WTC11 (cell line): Measurements from ENCODE around the gene EXOC4. TPM values are rescaled to one million over a fixed set of nuclear protein-coding genes. Genes with fewer than 3 reads are reported as not detected.

Experiments
- ATAC-seq: fragments of 200-7000 bp; cut with Tn5 transposase; 2 replicates; pipeline ENCODE4 v1.10.0; 2021; ENCODE audit warnings: mild to moderate bottlenecking, moderate library complexity
- CTCF ChIA-PET: fragments of 300-600 bp; sonication (Branson Sonifier 250); formaldehyde crosslinking; loops from one replicate; lab custom pipeline; 2021; ENCODE audit warnings: antibody characterized with exemption; lab: Charles Lee
- POLR2A ChIA-PET: fragments of 350-600 bp; sonication (Branson Sonifier 250); formaldehyde crosslinking; loops from one replicate; lab custom pipeline; 2021; ENCODE audit warnings: antibody characterized with exemption; lab: Charles Lee
- DNase-seq: peaks from one replicate; pipeline ENCODE4 v3.0.0; 2021; ENCODE audit warnings: low spot score
- H3K27ac Mint-ChIP-seq: 2 replicates; pipeline ENCODE4 v1.8.0; 2021; ENCODE audit warnings: mixed read lengths
- H3K27me3 Mint-ChIP-seq: 2 replicates; pipeline ENCODE4 v1.8.0; 2021; ENCODE audit warnings: low read depth, mild to moderate bottlenecking, moderate library complexity, mixed read lengths
- H3K36me3 Mint-ChIP-seq: 2 replicates; pipeline ENCODE4 v1.8.0; 2021; ENCODE audit warnings: mixed read lengths
- H3K4me1 Mint-ChIP-seq: 2 replicates; pipeline ENCODE4 v1.8.0; 2022; ENCODE audit warnings: mixed read lengths
- H3K4me3 Mint-ChIP-seq: 2 replicates; pipeline ENCODE4 v1.8.0; 2021; ENCODE audit warnings: mild to moderate bottlenecking, moderate library complexity, mixed read lengths
- H3K9me3 Mint-ChIP-seq: 2 replicates; pipeline ENCODE4 v1.8.0; 2021; ENCODE audit warnings: mixed read lengths
- CBFB ChIP-seq: sonication (generic); formaldehyde crosslinking; IDR thresholded peaks from 2 replicates; pipeline ENCODE4 v1.8.1; 2022; ENCODE audit warnings: mild to moderate bottlenecking, low read depth, missing genetic modification reagents
- EMX1 ChIP-seq: fragments of 250-450 bp; sonication (Bioruptor Pico); IDR thresholded peaks from 2 replicates; pipeline ENCODE4 v1.8.0; 2021; ENCODE audit warnings: mild to moderate bottlenecking
- ETV6 ChIP-seq: sonication (generic); formaldehyde crosslinking; IDR thresholded peaks from 2 replicates; pipeline ENCODE4 v1.8.1; 2022; ENCODE audit warnings: mild to moderate bottlenecking, missing genetic modification reagents
- GRHL2 ChIP-seq: fragments of 250-450 bp; sonication (Bioruptor Pico); IDR thresholded peaks from 2 replicates; pipeline ENCODE4 v1.8.0; 2022; ENCODE audit warnings: mild to moderate bottlenecking, moderate library complexity; ENCODE audit not compliant: insufficient replicate concordance, severe bottlenecking
- IRF2 ChIP-seq: sonication (generic); formaldehyde crosslinking; IDR thresholded peaks from 2 replicates; pipeline ENCODE4 v1.8.0; 2022; ENCODE audit warnings: low read depth, missing genetic modification reagents, borderline replicate concordance
- RORB ChIP-seq: fragments of 250-450 bp; sonication (Bioruptor Pico); IDR thresholded peaks from 2 replicates; pipeline ENCODE4 v1.9.0; 2021; ENCODE audit warnings: mild to moderate bottlenecking
- SP1 ChIP-seq: sonication (generic); formaldehyde crosslinking; conservative IDR thresholded peaks from 2 replicates; pipeline ENCODE4 v1.8.1; 2022; ENCODE audit warnings: missing genetic modification reagents
- ZNF263 ChIP-seq: sonication (generic); formaldehyde crosslinking; IDR thresholded peaks from 2 replicates; pipeline ENCODE4 v1.8.1; 2022; ENCODE audit warnings: low read depth, mild to moderate bottlenecking, moderate library complexity, missing genetic modification reagents
- ZNF317 ChIP-seq: sonication (generic); formaldehyde crosslinking; IDR thresholded peaks from 2 replicates; pipeline ENCODE4 v1.8.1; 2023; ENCODE audit warnings: low read depth, mild to moderate bottlenecking, moderate library complexity, missing genetic modification reagents, borderline replicate concordance
- ZNF416 ChIP-seq: fragments of 250-450 bp; sonication (Bioruptor Pico); IDR thresholded peaks from 2 replicates; pipeline ENCODE4 v1.9.0; 2021; ENCODE audit warnings: mild to moderate bottlenecking, inconsistent platforms
- ZNF423 ChIP-seq: fragments of 250-450 bp; sonication (Bioruptor Pico); IDR thresholded peaks from 2 replicates; pipeline ENCODE4 v2.1.2; 2022; ENCODE audit warnings: mild to moderate bottlenecking, moderate library complexity
- ZNF671 ChIP-seq: fragments of 250-450 bp; sonication (Bioruptor Pico); IDR thresholded peaks from 2 replicates; pipeline ENCODE4 v1.8.0; 2021; ENCODE audit warnings: mild to moderate bottlenecking
- total RNA-seq: library from RNA; stranded (reverse); gene quantifications from 3 replicates; pipeline ENCODE4 v1.2.3, GENCODE V29; 2021
- TF ChIP-seq, protein P1 (sequence below): sonication (generic); formaldehyde crosslinking; IDR thresholded peaks from 2 replicates; pipeline ENCODE4 v1.8.1; 2022; ENCODE audit warnings: low read depth, missing genetic modification reagents, borderline replicate concordance
- TF ChIP-seq, protein P2 (sequence below): sonication (generic); formaldehyde crosslinking; IDR thresholded peaks from 2 replicates; pipeline ENCODE4 v1.8.1; 2023; ENCODE audit warnings: mild to moderate bottlenecking, missing genetic modification reagents
- TF ChIP-seq, protein P3 (sequence below): sonication (generic); formaldehyde crosslinking; IDR thresholded peaks from 2 replicates; pipeline ENCODE4 v1.8.1; 2022; ENCODE audit warnings: mild to moderate bottlenecking, moderate library complexity, missing genetic modification reagents
- TF ChIP-seq, protein P4 (sequence below): sonication (generic); formaldehyde crosslinking; conservative IDR thresholded peaks from 2 replicates; pipeline ENCODE4 v1.8.1; 2022; ENCODE audit warnings: mild to moderate bottlenecking, missing genetic modification reagents
- TF ChIP-seq, protein P5 (sequence below): fragments of 250-450 bp; sonication (Bioruptor Pico); IDR thresholded peaks from 2 replicates; pipeline ENCODE4 v1.9.0; 2021; ENCODE audit warnings: mild to moderate bottlenecking
- TF ChIP-seq, protein P6 (sequence below): sonication (generic); formaldehyde crosslinking; IDR thresholded peaks from 2 replicates; pipeline ENCODE4 v1.8.1; 2023; ENCODE audit warnings: mild to moderate bottlenecking, moderate library complexity, missing genetic modification reagents
- TF ChIP-seq, protein P7 (sequence below): fragments of 200-600 bp; IDR thresholded peaks from 2 replicates; pipeline ENCODE4 v1.8.0; 2022; ENCODE audit warnings: antibody characterized with exemption

The EXOC4 gene
- total RNA-seq, 1 experiment from 2014 or later: 62.0 TPM

DNA sequence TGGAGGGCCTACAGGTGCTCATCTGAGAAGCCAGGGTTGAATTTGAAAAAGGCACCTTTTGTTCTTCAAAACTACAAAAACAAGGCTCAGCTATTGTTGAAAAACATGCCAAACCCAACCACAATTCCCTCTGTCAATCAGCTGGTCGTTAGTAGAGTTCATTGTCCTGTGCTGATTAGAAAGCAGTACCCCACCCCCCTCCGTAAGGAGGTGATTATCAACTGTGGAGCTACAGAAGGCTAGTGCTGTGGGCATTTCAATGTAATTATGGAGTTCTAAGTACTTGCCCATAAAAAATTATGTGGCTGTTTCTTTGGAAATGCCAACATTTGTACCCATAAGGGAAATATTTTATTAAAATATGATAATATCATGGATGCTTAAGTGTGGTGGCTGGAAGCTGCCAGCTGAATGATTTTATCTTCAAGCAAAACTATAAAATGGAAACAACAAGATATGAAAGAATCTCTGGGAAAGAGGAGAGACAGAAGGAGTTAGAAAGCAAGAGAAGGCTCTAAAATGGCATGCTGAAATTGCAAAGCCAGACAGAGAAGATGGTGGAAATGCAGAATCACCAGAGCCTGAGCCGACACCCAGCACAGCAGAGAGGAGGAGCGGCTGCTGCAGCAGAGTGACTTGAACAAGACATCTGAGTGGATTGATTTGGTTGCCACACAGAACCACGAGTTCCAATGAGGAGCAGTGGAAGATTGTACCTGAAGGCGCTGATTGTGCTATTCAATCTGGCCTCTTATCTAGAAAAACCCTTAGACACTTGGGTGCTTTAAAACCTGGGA lies 694.8 kb downstream of the EXOC4 start (continued):
- TF ChIP-seq ZNF416 (no peak), IRF2 (CRISPR knock-in tag) (no peak), ZNF263 (CRISPR knock-in tag) (no peak), SP1 (CRISPR knock-in tag) (no peak), ETV6 (CRISPR knock-in tag) (no peak)

DNA sequence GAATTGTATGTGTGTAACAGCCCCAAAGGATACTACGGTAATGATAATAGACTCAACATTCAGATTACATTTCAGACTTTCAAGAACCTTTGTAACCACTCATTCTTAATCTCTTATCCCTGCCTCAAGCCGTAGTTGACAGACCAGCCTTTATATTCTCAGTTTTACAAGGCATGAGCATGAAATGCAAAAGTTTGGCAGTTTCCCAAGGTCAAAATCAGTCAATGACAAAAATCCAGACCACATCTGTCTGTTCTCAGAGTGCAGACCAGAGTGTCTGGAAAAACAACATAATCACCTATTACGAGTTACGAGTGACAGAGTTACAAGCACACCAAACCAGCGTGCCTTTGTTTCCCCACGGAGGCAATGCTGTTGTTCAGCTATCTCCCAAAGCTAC lies 695.7 kb downstream of the EXOC4 start:
- TF ChIP-seq, protein P1, sequence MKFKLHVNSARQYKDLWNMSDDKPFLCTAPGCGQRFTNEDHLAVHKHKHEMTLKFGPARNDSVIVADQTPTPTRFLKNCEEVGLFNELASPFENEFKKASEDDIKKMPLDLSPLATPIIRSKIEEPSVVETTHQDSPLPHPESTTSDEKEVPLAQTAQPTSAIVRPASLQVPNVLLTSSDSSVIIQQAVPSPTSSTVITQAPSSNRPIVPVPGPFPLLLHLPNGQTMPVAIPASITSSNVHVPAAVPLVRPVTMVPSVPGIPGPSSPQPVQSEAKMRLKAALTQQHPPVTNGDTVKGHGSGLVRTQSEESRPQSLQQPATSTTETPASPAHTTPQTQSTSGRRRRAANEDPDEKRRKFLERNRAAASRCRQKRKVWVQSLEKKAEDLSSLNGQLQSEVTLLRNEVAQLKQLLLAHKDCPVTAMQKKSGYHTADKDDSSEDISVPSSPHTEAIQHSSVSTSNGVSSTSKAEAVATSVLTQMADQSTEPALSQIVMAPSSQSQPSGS (CRISPR knock-in tag): no peak
- TF ChIP-seq, protein P2, sequence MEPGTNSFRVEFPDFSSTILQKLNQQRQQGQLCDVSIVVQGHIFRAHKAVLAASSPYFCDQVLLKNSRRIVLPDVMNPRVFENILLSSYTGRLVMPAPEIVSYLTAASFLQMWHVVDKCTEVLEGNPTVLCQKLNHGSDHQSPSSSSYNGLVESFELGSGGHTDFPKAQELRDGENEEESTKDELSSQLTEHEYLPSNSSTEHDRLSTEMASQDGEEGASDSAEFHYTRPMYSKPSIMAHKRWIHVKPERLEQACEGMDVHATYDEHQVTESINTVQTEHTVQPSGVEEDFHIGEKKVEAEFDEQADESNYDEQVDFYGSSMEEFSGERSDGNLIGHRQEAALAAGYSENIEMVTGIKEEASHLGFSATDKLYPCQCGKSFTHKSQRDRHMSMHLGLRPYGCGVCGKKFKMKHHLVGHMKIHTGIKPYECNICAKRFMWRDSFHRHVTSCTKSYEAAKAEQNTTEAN (CRISPR knock-in tag): no peak
- TF ChIP-seq, protein P3, sequence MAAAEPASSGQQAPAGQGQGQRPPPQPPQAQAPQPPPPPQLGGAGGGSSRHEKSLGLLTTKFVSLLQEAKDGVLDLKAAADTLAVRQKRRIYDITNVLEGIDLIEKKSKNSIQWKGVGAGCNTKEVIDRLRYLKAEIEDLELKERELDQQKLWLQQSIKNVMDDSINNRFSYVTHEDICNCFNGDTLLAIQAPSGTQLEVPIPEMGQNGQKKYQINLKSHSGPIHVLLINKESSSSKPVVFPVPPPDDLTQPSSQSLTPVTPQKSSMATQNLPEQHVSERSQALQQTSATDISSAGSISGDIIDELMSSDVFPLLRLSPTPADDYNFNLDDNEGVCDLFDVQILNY (CRISPR knock-in tag): no peak
- TF ChIP-seq, protein P4, sequence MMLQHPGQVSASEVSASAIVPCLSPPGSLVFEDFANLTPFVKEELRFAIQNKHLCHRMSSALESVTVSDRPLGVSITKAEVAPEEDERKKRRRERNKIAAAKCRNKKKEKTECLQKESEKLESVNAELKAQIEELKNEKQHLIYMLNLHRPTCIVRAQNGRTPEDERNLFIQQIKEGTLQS (CRISPR knock-in tag): no peak
- TF ChIP-seq, protein P5, sequence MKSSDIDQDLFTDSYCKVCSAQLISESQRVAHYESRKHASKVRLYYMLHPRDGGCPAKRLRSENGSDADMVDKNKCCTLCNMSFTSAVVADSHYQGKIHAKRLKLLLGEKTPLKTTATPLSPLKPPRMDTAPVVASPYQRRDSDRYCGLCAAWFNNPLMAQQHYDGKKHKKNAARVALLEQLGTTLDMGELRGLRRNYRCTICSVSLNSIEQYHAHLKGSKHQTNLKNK: no peak
- TF ChIP-seq ZNF671 (CRISPR knock-in tag) (no peak), CBFB (CRISPR knock-in tag) (no peak), EMX1 (no peak)
- DNase-seq (no peak), ATAC-seq (no peak)
- Mint-ChIP-seq H3K4me1 (peaks cover 21% of the 10 kb centered on the region), H3K27me3 (no peaks in the 10 kb centered on the region), H3K36me3 (no peaks in the 10 kb centered on the region), H3K27ac (no peak overlapping the region), H3K9me3 (peaks cover 10% of the 10 kb centered on the region), H3K4me3 (no peak overlapping the region)
- ChIA-PET POLR2A (no interaction called here), CTCF (no interaction called here)

DNA sequence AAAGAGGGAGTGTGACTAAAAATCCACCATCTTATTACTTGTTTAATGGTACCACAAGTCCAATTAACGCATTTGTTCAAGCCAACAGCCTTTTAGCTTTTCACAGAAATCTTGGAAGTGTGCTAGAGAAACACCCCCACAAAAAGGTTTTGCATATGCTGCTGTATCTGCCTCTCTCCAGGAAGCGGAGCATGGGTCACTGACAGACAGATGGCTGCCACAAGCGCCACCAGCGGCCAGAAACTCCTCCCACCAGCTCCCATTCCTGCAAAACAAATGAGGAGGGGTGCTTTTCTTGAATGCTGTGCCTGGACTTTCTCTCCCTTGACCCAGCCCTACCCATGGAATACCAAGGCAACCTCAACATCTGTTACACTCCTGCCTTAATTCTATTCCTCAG lies 698.0 kb downstream of the EXOC4 start:
- peaks cover 24% of the 10 kb centered on the region for H3K9me3 Mint-ChIP-seq
- DNase-seq: no peak
- CTCF ChIA-PET: no interaction called here
- peaks cover 14% of the 10 kb centered on the region for H3K36me3 Mint-ChIP-seq
- no peak; the same call in 1 of the 2 replicates for ATAC-seq
- no peak for TF ChIP-seq ZNF423 (CRISPR knock-in tag)
- H3K4me1 Mint-ChIP-seq: peaks cover 16% of the 10 kb centered on the region
- POLR2A ChIA-PET: no interaction called here
- H3K4me3 Mint-ChIP-seq: no peak overlapping the region
- no peaks in the 10 kb centered on the region for H3K27me3 Mint-ChIP-seq
- H3K27ac Mint-ChIP-seq: no peak overlapping the region

DNA sequence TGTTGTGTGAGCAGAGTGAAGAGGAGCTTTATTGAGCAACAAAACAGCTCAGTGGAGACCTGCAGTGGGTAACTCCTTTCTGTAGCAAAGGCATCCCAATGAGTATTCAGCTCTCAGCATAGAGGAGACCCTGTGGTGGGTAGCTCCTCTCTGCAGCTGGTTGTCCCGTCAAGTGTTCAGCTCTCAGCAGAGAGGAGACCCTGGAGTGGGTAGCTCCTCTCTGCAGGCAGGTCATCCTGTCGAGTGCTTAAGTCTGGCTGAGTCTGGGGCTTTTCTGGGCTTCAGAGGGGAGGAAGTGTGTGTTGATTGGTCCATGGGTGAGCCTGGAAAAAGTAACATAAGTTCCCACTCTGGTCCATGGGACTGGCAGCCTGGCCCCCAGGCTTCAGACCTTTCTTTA lies 702.3 kb downstream of the EXOC4 start:
- POLR2A ChIA-PET: no interaction called here
- Mint-ChIP-seq H3K4me1 (peaks cover 31% of the 10 kb centered on the region), H3K4me3 (no peak overlapping the region), H3K27ac (no peak overlapping the region), H3K36me3 (peaks cover 17% of the 10 kb centered on the region), H3K9me3 (peaks cover 24% of the 10 kb centered on the region), H3K27me3 (no peaks in the 10 kb centered on the region)
- TF ChIP-seq ZNF317 (CRISPR knock-in tag): no peak
- TF ChIP-seq, protein P6, sequence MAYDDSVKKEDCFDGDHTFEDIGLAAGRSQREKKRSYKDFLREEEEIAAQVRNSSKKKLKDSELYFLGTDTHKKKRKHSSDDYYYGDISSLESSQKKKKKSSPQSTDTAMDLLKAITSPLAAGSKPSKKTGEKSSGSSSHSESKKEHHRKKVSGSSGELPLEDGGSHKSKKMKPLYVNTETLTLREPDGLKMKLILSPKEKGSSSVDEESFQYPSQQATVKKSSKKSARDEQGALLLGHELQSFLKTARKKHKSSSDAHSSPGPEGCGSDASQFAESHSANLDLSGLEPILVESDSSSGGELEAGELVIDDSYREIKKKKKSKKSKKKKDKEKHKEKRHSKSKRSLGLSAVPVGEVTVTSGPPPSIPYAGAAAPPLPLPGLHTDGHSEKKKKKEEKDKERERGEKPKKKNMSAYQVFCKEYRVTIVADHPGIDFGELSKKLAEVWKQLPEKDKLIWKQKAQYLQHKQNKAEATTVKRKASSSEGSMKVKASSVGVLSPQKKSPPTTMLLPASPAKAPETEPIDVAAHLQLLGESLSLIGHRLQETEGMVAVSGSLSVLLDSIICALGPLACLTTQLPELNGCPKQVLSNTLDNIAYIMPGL (CRISPR knock-in tag): no peak
- TF ChIP-seq, protein P7, sequence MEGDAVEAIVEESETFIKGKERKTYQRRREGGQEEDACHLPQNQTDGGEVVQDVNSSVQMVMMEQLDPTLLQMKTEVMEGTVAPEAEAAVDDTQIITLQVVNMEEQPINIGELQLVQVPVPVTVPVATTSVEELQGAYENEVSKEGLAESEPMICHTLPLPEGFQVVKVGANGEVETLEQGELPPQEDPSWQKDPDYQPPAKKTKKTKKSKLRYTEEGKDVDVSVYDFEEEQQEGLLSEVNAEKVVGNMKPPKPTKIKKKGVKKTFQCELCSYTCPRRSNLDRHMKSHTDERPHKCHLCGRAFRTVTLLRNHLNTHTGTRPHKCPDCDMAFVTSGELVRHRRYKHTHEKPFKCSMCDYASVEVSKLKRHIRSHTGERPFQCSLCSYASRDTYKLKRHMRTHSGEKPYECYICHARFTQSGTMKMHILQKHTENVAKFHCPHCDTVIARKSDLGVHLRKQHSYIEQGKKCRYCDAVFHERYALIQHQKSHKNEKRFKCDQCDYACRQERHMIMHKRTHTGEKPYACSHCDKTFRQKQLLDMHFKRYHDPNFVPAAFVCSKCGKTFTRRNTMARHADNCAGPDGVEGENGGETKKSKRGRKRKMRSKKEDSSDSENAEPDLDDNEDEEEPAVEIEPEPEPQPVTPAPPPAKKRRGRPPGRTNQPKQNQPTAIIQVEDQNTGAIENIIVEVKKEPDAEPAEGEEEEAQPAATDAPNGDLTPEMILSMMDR: no peak
- no peak for TF ChIP-seq RORB (CRISPR knock-in tag)
- no peak for TF ChIP-seq GRHL2 (CRISPR knock-in tag)
- no peak for DNase-seq
- no peak for ATAC-seq
- CTCF ChIA-PET: no interaction called here
